ENCODE data around the gene HIVEP2. TPM values are rescaled to one million over a fixed set of nuclear protein-coding genes. Genes with fewer than 3 reads are reported as not detected.

The HIVEP2 gene
- total and polyA plus RNA-seq, 2 of the 4 experiments (the other 2 are of a cell fraction): 4.3 to 11.3 TPM

- Histone ChIP-seq H3K27ac (ENCODE audit: insufficient read depth, low read length) (no peak overlapping the region), H3K4me1 (ENCODE audit: control insufficient read depth, insufficient read depth, low read length) (peaks cover 22% of the 10 kb centered on the region)
These were observed 101.6 kb downstream of the HIVEP2 start for GRCh38 chr6:142843361-142843760.

More at GRCh38 chr6:142843361-142843760, 101.6 kb downstream of the HIVEP2 start:
- no peak overlapping the region for H2BK5ac ChIP-seq (ENCODE audit: low read depth, low read length, poor library complexity, severe bottlenecking)
- H3K56ac ChIP-seq (ENCODE audit: extremely low read depth, insufficient read depth, low read length): no peak overlapping the region
- peaks cover 4% of the 10 kb centered on the region; the same call in 1 of the 2 replicates for H4K20me1 ChIP-seq (ENCODE audit: insufficient read depth, low read length)
- H3K4ac ChIP-seq (ENCODE audit: low read depth, low read length): peak overlapping the region; percentile 30; the same call in 1 of the 2 replicates
- peak overlapping the region; percentile 53 for H4K91ac ChIP-seq (ENCODE audit: insufficient read depth, low read depth, low read length)
- H3K9me3 ChIP-seq (ENCODE audit: control insufficient read depth, insufficient read depth, low read length): no peaks in the 10 kb centered on the region
- no peak overlapping the region for H2BK15ac ChIP-seq (ENCODE audit: low read depth, low read length)
- H4K5ac ChIP-seq (ENCODE audit: low read depth, low read length): no peak overlapping the region
- no peaks in the 10 kb centered on the region for H3K36me3 ChIP-seq (ENCODE audit: control insufficient read depth, insufficient read depth, low read length)
- H3K23ac ChIP-seq (ENCODE audit: low read depth, low read length): no peak overlapping the region
- no peak overlapping the region for H3K4me2 ChIP-seq (ENCODE audit: low read depth, low read length)
- TF ChIP-seq MXI1 (IDR thresholded peaks at IDR 0.05; ENCODE audit: borderline replicate concordance, low read depth, low read length) (no peak), CTCF (conservative IDR thresholded peaks at IDR 0.05; ENCODE audit: low read depth, low read length) (no peak), RCOR1 (IDR thresholded peaks at IDR 0.05; ENCODE audit: insufficient replicate concordance, low read length) (no peak), CHD1 (IDR thresholded peaks at IDR 0.05; ENCODE audit: low read depth, low read length) (no peak), USF2 (IDR thresholded peaks at IDR 0.05; ENCODE audit: low read depth, low read length) (no peak), MAFK (IDR thresholded peaks at IDR 0.05; ENCODE audit: low read depth, low read length) (no peak)
- H3K27me3 ChIP-seq (ENCODE audit: control insufficient read depth, insufficient read depth, low read length): no peaks in the 10 kb centered on the region
- peaks cover 8% of the 10 kb centered on the region for H3K9me1 ChIP-seq (ENCODE audit: insufficient read depth, low read length)
- 0 out of 2 replicates have a peak overlapping the region, but pooled peaks have one; percentile 46 for H3K14ac ChIP-seq (replicated peaks; ENCODE audit: low read depth, low read length)
- CTCF ChIA-PET: interaction anchor here (0.7 to 1.5 kb wide), 2 partner anchors 584 to 712 kb away, joined by 3 to 4 read pairs; no protein-coding TSS in a partner anchor
- H2AFZ ChIP-seq (replicated peaks; ENCODE audit: low read length, poor library complexity): no peak overlapping the region
- H2BK20ac ChIP-seq (ENCODE audit: low read depth, low read length): no peak overlapping the region
- ATAC-seq (ENCODE audit: low read depth) (no peak), DNase-seq (no peak)
- intact Hi-C loops (cut with micrococcal nuclease): no loop called here
- BruUV-seq (replicated peaks): no TSS peak
- H4K8ac ChIP-seq (ENCODE audit: low read depth in 2 of 2, low read length in 2 of 2): no peak overlapping the region
- H3K9ac ChIP-seq (ENCODE audit: low read depth, low read length): no peak overlapping the region
- WGBS, 2 experiments (ENCODE audit: extremely low coverage in 2 of 2, insufficient read length in 1 of 2): 100% methylated on average over 3 of the region's 4 CpGs; no CpG with 5 or more reads in 1 of the 2 experiments
- H3K4me3 ChIP-seq (ENCODE audit: insufficient read depth, low read depth, low read length): no peak overlapping the region
- H3K18ac ChIP-seq (ENCODE audit: low read depth, low read length): no peak overlapping the region
- dilution Hi-C loops (cut with HindIII; ENCODE audit: low sequenced_read_pairs, unreplicated experiment): no loop called here
- H2AK5ac ChIP-seq (ENCODE audit: low read depth, low read length): no peak overlapping the region
- H2BK120ac ChIP-seq (ENCODE audit: low read depth, low read length): peak overlapping the region; percentile 37; the same call in 1 of the 2 replicates
- H3K79me1 ChIP-seq (ENCODE audit: low read depth in 1 of 2, low read length in 2 of 2): peaks cover 26 to 59% of the 10 kb centered on the region in 2 experiments; a peak in 3 of 4 replicates
- POLR2A ChIA-PET (ENCODE audit: unreplicated experiment): no interaction called here
- H2AK9ac ChIP-seq (replicated peaks; ENCODE audit: low read depth, low read length, poor library complexity): no peak overlapping the region
- in situ Hi-C loops (cut with MboI; ENCODE audit: low sequenced_read_pairs): no loop called here
